HT1080 (cell line): ENCODE data around the gene PFN3. TPM values are rescaled to one million over a fixed set of nuclear protein-coding genes. Genes with fewer than 3 reads are reported as not detected.
"Not testable (repeated sequence)": the region's sequence is repeated elsewhere in the genome, so short reads cannot be mapped to it uniquely, and the experiment has no call there.

Source experiments
- DNase-seq: peaks from one replicate; pipeline ENCODE4 v3.0.0-alpha.2; 2015; ENCODE audit warnings: low read depth
- total RNA-seq: library from RNA; depleted of rRNA; stranded (reverse); fragments of >200 nt; shearing (Covaris generic); gene quantifications from 2 replicates; pipeline ENCODE4 v1.2.3, GENCODE V29; 2014; rRNA removed

Gene PFN3
- total RNA-seq, 1 experiment from 2014 or later: not detected

DNA sequence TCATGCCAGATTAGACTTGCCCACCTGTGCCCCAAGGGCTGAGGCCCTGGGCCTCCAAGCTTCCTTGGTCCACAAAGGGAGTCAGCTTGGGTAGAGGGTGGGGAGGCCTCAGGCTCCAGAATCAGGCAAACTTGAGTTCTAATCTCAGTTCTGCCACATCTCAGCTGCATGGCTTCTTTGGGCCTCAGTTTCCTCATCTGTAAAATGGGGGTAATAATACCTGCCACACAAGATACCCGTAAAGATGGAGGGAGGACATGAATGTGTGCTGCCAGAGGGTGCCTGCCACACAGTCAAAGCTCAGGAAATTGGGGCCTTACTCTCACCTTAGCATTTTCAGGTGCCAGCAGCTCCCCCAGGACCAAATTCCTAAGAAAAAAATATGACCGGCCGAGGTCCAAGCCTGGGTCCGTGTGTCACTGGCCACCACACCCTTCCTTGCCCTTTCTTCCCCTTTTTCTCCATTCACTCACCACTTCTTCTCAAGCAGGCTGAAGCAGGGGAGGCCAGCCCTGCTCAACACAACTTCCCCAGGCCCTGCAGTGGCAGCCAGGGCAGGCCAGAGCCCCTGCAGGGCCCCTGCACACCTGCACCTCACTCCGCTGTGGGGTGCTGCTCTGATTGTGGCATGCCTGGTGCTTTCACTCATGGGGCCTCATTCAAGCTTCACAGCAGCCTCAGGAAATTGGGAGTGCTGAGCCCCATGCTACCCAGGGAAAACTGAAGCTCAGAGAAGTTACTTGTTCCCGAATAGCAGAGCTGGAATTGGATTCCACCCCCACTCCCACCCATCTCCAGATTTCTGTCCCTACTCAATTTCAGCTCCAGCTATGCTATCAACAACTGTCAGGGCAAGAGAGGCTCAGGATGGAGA, 38.8 kb downstream of the PFN3 start:
- no peak for DNase-seq

DNA sequence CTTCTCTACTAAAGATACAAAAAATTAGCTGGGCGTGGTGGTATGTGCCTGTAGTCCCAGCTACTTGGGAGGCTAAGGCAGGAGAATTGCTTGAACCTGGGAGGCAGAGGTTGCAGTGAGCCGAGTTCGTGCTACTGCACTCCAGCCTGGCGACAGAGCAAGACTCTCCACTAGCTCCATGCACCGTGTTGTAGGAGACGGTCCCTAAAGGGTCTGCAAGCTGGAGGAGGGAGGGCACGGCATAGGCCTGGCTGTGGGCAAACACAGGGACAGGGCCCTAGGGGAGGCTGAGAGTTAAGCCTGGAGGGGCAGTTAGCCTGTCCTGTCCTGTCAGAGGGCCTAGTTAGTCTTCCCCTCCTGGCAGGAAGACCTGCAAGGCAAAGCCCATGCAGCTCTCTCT, 39.7 kb downstream of the PFN3 start:
- not testable (repeated sequence) for DNase-seq

DNA sequence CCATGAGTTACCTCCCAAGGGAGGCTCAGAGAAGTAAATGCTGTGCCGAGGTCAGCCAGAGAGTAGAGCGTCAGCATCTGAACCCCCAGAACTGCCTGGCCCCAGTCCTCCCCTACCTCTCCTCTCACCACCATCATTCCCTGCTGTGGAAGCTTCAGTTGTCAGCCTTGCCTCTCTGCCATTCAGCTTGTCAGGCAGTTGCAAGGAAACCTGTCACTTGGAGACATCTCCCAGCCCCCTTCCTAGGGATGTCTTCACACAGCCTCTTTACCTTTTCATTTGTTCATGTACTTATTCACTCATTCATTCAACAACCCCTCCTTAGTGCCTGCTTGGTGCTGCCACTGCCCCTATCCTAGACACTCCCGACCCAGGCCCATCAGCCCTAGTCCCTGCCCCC, 40.6 kb downstream of the PFN3 start:
- no peak for DNase-seq

DNA sequence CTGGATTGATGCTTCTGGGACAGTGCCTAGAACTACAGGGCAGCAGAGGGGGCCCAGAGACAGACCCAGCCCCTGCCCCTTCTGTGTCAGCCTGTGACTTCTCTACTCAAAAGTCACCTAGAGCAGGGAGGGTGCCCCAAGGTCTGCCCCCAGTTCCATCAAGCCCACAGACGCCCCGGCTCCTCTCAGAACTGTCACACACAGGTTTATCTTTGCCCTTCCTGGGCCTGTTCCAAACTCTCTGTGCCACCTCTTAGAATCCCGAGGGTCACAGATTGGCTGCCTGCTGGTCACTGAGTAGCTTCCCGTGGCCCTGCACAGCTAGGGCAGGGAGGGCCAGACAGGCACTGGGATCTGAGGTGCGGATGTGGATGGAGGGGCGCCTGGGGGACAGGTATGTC, 41.0 kb downstream of the PFN3 start:
- no peak for DNase-seq

DNA sequence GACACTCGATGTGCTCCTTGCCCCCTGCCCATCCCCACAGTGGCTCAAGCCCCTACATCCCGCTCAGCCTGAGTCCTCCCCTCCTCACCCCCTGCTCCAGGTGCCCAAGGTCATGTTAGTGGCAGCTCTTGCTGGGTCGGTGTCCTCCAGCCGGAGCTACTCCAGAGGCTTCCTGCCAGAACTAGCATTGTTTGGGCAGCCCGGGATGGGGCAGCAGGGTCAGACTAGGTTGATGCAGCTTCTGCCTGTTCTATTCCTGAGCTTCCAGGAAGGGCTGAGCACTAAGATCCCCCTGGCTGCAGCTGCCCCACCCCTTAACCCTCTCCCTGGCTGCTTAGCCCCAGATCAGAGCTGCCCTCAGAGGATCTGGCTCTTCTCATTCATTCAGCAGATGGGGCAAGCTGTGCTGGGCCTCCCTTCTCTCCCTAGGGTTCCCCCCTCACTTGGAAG, 42.1 kb downstream of the PFN3 start:
- DNase-seq: no peak

DNA sequence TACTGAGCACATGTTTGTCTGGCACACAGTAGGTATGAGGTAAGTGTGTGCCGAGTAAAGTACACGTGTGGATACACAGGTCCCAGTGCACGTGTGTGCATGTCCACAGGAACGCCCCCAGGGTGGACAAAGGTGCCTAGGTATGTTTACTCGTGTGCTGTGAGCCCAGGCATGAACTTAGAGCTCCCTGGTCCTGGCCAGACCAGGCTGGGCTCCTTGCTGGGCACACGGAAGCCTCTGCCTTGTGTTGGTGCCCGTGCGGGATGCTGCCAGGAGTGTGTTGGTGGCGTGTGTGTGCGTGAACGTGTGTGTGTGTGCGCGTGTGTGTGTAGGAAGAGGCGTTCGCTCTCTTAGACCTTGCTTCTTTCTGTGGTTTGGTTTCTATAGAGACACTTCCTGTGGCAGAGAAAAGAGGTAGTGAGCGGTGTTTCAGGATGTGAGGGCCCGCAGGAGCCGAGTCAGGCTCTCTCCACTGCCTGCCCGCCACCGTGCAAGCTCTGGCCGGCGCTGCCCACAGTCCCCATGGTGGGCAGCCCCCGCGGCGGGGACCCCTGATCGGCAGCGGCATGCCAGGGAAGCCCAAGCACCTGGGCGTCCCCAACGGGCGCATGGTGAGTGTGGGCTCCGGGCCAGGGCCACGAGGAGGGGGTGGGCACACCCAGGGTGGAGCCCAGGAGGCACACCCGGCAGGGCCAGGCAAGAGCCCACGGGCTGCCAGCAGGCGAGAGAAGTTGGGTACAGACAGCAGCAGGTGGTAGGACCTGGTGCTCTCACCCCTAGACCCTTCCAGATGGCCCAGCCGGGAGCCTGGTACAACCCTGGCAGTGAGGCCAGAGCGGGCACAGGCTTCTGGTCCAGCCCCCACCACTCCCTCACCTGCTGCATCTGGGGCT, 42.8 kb downstream of the PFN3 start, which contains the start of gene RGS14:
Gene RGS14, plus strand, starts transcription at position 466 of the 893 bp plus-strand sequence. Its CDS starts 101 bp downstream, at position 567.
- DNase-seq: peak; percentile 84

DNA sequence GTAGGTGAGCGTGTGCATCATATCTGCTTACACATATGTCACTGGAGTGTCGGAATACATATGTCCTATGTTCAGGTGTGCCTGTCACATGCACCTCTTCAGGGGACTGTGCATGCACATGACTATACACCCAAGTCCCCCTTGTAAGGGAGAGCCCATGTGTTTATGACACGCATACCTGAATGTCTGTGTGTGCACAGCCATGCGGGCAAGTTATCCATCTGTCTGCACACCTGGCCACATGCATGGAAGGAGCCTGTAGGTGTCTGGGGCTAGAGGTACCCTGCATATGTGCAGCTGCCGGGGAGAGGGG, 43.4 kb downstream of the PFN3 start:
- DNase-seq: no peak

DNA sequence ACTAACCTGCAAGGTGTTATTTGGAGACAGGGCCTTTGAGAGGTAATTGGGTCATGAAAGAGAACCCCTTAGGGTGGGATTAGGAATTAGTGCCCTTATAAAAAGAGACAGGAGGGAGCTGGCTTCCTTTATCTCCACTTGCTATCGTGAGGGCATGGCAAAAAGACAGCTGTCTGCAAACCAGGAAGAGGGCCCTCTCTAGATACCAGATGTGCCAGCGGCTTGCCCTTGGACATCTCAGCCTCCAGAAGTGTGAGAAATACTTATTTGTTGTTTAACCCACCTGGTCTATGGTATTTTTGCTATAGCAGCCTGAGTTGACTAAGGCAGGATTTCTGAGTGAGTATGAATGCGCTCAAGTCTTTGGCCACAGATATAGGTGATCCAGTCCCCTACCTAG, 43.7 kb downstream of the PFN3 start:
- DNase-seq: no peak

DNA sequence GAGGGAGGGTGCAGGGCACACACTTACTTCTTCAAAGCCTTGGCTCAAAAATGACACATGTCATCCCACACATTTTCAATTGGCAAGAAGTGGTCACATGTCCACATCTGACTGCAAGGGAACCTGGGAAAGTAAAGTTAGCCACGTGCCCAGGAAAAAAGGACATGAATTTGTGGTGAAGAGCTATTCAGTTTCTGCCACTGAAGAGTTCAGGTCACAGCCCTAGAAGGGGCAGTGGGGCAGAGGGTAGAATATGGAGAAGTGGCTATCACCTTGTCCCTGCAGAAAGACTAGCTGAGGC, 44.6 kb downstream of the PFN3 start:
- no peak for DNase-seq

DNA sequence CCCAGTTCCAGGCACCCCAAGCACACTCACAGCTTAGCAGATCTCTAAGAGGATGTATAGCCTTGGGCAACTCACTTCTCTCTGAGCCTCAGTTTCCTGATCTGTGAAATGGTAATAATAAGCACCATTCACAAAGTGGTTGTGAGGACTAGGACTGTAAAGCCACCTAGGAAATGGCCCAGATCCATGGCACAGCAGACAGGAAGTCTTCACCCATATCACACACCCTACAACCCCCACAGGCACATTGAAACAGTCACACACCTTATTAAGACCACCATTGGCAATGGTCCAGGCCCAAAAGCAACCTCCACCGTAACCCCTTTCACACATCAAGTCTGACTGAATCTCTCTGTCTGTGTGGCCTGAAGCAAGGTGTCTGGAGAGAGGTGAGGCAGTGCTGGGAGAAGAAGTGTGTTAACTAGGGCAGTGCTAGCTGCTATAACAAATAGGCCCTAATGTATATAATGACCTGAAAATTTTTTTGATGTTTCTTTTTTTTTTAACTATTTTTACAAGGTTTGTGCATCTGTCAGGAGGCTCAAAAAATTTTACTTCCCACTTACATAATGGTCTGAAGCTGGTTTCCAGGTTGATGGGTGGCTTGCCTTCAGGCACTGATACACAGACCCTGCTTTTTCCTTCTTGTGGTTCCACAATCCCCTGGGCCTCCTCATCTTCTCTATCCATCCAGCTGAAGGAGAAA, 45.1 kb downstream of the PFN3 start:
- no peak for DNase-seq

DNA sequence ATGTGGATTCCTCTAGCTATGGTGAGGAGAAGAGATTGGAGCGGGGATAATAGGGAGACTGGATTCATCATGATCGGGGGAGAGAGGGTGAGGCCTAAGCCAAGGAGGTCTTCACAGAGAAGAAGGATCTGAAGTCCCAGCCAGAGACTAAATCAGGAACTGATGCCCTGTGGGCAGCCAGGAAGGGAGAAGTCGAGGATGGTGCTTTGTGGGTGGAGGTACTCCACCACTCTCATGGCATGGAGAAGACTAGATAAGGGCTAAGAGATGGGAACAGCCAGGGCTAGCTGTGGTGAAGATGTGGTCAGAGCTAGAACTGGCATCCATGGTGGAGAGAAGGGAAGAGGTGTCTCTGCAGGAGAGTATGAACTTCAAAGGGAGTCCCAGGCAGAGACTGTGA, 45.8 kb downstream of the PFN3 start:
- DNase-seq: no peak

DNA sequence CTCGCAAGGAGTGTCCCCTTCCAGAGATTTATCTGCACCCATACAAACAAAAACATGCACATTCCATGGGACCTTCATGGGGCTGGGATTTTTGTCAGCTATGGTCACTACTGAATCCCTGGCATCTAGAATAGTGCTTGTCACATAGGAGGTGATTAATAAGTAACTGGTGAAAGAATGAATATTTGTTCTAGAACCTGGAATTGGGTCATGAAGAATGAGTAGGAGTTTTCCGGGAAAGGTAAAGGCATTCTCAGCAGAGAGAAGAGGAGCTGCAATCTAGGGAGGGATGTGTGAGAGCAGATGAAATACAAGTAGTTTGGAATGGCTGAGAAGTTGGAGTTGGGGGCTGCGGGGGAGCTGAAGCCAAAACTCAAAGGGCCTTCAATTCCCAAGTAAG, 46.2 kb downstream of the PFN3 start:
- no peak for DNase-seq

DNA sequence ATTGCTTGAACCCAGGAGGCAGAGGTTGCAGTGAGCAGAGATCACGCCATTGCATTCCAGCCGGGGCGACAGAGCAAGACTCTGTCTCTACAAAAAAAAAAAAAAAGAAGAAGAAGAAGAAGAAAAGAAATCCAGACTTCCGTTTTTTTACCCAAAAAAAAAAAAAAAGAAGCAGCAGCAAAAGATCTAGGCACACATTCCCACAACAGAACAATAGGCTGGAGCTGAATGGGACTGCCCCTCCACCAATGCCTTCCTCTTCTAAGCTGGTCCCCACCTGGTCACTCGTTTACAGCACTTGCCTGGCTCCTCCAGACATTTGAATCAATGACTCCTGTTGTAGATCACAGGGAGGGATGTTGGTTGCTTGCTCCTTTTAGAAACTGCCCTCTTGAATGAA, 47.4 kb downstream of the PFN3 start:
- DNase-seq: no peak

DNA sequence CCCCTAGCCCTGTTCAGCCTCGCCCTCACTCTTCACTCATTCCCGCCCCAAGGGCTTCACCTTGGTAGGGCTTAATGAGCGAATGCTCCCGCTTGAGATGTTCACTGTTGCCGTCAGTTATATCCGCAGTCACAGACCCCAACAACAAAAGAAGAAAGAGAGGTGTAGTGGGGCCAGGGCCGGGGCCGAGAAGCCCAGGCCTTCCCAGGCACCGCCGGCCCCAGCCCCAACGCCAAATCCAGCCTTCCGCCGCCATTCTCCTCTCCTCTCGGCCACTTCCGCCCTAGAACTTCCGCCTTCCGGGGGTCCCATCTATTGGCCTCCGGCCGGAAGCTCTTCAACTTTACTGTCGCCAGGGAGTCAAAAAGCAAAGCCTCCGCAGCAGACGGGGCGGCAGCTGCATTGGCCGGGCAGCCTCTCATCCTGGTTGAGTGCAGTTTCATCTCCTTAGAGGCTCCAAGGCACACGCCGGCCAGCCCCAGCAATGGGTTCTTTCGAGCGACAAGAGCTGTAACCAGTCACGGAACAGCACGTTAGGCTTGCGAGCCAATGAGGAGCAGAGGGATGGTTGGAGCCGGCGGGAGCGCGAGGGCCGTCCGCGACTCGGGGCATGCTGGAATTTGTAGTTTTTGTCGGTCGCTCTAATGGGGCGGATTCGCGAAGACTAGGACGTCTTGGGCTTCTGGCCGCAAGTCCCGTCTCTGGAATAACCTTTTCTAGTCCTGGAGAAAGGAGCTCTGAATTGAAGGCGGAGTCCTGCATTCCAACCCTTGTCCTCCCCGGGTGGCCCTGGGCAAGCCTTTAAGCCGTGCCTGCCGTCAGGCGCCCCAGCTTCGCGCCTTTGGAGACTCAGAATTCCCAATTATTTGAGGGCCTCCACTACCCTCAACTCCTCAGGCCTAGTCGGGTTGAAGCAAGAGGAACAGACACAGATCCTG, 48.8 kb downstream of the PFN3 start, which contains the start of gene LMAN2:
Gene LMAN2, minus strand, starts transcription at position 277 of the 938 bp plus-strand sequence. Its CDS starts 21 bp downstream, at position 256.
- DNase-seq: peak; percentile 96

DNA sequence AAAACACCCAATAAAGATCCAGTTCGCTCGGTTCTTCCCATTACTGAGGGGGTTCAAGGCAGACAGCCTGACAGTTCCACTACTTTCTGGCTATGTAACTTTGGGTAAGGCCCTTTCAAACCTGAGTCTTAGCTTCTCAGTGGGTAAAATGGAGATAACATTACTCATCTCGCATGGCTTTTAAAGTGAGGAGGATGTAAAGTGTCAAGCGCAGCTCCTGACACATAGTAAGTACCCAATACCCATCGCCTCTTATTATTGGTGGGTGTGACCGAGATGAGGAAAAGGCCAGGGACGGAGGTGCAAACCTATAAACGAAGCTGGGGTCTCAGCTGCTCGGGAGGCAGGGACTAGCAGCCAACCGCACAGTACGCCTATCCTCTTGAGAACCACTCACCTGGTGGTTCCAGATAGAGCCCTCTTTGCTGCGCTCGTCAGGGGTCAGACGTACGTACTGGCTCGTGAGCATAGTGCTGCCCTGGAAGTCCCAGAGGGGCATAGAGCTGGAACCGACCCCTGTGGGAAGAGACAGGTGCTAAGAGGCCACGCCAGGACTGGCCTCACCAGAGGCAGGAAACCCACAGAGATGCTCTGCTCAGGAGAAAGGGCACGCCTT, 49.6 kb downstream of the PFN3 start:
- no peak for DNase-seq

Other genes with a start within 250 kb of the PFN3 start
- 31.2 and 31.5 TPM in 2 replicates for gene RAB24, start 96.9 kb downstream of the PFN3 start, total RNA-seq
- 633 and 661 TPM in 2 replicates for gene PRELID1, start 96.9 kb downstream of the PFN3 start, total RNA-seq
- gene MXD3, start 88.8 kb downstream of the PFN3 start, total RNA-seq: 22.3 and 24.6 TPM in 2 replicates
- gene LMAN2, start 49.0 kb downstream of the PFN3 start, total RNA-seq: 213 and 237 TPM in 2 replicates
- gene RGS14, start 42.7 kb downstream of the PFN3 start, total RNA-seq: 27.7 and 29.8 TPM in 2 replicates
- gene SLC34A1, start 16.2 kb downstream of the PFN3 start, total RNA-seq: 0.10 and 0.34 TPM in 2 replicates
- gene F12, start 8.9 kb upstream of the PFN3 start, total RNA-seq: 8.5 and 15.2 TPM in 2 replicates
- 42.3 and 46.2 TPM in 2 replicates for gene GRK6, start 26.0 kb upstream of the PFN3 start, total RNA-seq
- 34.3 and 43.4 TPM in 2 replicates for gene PRR7, start 46.2 kb upstream of the PFN3 start, total RNA-seq
- gene DBN1, start 73.0 kb upstream of the PFN3 start, total RNA-seq: 108 and 118 TPM in 2 replicates
- 262 and 269 TPM in 2 replicates for gene PDLIM7, start 96.9 kb upstream of the PFN3 start, total RNA-seq
- gene DOK3, start 109.2 kb upstream of the PFN3 start, total RNA-seq: 2.3 and 4.4 TPM in 2 replicates
- gene DDX41, start 116.3 kb upstream of the PFN3 start, total RNA-seq: 131 and 135 TPM in 2 replicates
- gene FAM193B, start 153.9 kb upstream of the PFN3 start, total RNA-seq: 17.4 and 23.1 TPM in 2 replicates
- 84.7 and 164 TPM in 2 replicates for gene TMED9, start 191.5 kb upstream of the PFN3 start, total RNA-seq
- 43.1 and 47.7 TPM in 2 replicates for gene B4GALT7, start 199.5 kb upstream of the PFN3 start, total RNA-seq